NCI-H774 (cell line): ENCODE data around the gene INO80C.
"Not testable (repeated sequence)": the region's sequence is repeated elsewhere in the genome, so short reads cannot be mapped to it uniquely, and the experiment has no call there.

ENCODE experiments used
- DNase-seq: peaks from one replicate; lab custom pipeline; 2025; lab: John Stamatoyannopoulos, UW

The INO80C gene

GRCh38 chr18:35489281-35489680 lies 8.5 kb downstream of the INO80C start:
- DNase-seq = not testable (repeated sequence)

GRCh38 chr18:35488396-35488795 lies 9.4 kb downstream of the INO80C start:
- not testable (repeated sequence) for DNase-seq

DNA sequence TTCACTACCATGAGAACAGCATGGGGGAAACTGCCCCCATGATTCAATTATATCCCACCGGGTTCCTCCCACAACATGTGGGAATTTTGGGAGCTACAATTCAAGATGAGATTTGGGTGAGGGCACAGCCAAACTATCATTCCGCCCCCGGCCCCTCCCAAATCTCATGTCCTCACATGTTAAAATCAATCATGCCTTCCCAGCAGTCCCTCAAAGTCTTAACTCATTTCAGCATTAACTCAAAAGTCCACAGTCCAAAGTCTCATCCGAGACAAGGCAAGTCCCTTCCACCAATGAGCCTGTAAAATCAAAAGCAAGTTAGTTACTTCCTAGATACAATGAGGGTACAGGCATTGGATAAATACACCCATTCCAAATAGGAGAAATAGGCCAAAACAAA lies 10.2 kb downstream of the INO80C start:
- DNase-seq = not testable (repeated sequence)

- no peak for DNase-seq
Measured at GRCh38 chr18:35485852-35486251, 11.9 kb downstream of the INO80C start.

GRCh38 chr18:35484034-35484433 lies 13.7 kb downstream of the INO80C start:
- no peak for DNase-seq

DNA sequence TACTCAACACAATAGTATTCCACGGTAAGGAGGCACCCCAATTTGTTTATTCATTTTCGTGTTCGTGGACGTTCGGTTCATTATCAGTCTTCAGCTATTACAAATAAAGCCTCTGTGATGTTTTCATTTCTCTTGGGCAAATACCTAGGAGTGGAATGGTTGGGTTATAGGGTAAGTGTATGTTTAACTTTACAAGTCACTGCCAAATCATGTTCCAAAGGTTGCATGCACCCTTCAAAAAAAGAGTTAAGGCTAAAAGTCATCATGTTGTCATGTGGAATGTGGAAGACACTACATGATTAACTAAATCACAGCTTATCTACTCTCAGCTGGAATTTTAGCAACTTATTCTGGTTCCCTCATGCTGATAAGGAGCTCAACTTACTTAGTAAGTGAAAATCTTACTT lies 15.8 kb downstream of the INO80C start:
- no peak for DNase-seq

DNA sequence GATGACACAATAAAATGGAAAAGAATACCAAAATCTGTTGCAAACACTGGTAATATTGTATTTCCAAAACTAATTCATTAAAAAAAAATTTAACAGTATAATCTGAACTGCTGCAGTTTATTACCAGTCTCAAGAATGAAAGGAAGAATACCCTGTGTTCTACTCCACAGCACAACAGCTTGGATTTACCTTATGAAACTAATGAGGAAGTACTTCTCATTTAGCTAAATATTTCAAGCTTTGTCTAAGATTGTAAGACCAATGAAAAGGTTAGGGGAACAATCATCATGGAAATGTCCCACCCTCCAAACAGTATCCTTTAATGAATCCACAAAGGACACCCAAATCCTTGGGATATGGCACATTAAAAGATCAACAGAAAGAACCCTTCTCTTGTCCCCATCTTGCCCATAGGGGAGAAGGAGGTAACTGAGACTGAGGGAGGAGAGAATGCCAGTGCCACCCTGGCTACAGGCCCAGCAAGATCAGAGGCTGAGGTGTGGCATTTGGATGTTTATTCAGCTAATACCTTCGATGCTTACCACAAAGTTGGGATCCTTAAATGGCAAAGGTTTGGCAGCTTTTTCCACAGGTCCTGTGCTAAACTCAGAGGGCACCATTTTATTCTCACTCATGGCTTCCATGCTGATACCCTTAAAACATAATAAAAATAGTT lies 17.7 kb downstream of the INO80C start:
- no peak for DNase-seq

DNA sequence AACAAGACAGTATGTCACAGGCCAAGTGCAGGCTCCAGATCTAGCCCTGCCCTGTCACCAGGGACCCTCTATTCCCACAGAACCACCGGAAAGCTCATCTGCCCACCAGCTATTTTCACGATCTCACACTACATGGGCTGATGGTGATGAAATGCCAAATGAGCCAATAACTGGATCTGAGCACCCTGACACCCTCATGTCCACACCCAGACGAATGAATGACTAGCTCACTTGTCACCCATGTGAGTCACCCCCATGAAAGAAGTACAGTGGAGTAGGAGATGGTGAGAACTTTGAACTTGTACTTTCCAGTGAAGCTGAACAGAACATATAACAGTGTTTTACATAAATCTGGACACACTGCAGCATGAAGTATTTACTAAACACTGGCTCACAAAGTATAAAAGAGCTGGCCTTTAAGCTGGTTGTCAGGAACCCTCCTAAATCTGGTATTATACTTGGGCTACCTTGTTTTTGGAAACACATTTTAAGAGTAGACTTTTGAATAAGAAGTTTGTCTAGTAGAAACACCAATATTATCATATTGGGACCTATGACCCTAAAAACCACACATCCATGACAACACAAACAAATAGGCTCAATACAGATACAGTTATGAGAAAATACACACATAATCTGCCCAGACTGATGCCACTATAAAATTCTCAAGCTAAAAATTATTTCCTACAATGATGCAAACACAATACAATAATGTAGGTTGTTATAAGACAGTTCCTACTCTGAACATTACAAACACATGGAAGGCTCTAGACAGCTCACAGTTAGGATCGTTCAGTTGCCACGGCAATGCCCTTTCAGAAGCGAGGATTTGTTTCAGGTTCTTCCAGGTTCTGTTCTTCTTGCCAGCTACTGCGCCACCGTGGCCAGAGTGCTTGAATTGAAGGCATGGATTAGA lies 19.0 kb downstream of the INO80C start:
- no peak for DNase-seq

DNA sequence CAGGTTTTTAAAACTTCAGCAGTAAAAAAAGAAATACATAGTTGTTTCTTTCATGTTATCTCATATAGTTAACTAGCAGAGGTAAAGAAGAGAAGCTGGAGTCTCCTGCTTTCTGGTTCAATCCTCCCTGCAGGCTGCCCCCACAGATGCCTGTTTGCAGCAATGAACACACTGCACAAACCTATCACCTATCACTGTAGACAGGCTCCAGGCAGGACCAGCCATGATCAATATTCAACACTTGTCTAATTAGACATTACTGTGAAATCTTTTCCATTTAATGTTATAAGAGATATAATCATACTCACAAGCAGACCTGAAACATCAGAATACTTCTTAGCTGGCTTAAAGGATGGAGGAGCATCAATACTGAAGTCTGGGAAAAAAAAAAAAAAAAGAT lies 19.8 kb downstream of the INO80C start:
- DNase-seq = no peak

GRCh38 chr18:35477497-35477896 lies 20.3 kb downstream of the INO80C start:
- DNase-seq = no peak

GRCh38 chr18:35474884-35475283 lies 22.9 kb downstream of the INO80C start:
- DNase-seq = no peak

- no peak for DNase-seq
Measured at GRCh38 chr18:35473562-35473961, 24.2 kb downstream of the INO80C start.

- DNase-seq = no peak
Measured at GRCh38 chr18:35470435-35470834, 27.3 kb downstream of the INO80C start.

GRCh38 chr18:35469725-35470124 lies 28.0 kb downstream of the INO80C start:
- DNase-seq = no peak

DNA sequence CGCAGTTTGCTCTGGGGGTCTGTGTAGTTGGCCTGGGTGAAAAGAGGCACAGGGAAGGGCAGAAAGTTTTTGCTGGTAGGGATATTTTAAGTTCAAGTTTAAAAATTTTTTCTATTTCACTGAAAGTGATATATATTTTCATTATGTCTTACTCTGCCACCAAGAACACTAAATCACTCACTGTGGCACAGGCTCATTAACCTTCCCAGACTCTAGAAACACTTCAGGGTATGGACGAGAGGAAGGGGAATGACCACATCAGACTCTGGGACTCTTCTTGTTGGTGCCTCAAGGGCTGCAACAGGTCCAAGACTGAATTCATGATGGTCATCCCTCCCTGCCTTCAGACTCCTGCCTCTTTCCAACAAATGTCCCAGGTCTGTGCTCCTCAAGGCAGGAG lies 29.0 kb downstream of the INO80C start:
- DNase-seq = no peak

- DNase-seq = no peak
Measured at GRCh38 chr18:35467624-35468016, 30.1 kb downstream of the INO80C start.

GRCh38 chr18:35466815-35467623 lies 30.7 kb downstream of the INO80C start:
- no peak for DNase-seq

DNA sequence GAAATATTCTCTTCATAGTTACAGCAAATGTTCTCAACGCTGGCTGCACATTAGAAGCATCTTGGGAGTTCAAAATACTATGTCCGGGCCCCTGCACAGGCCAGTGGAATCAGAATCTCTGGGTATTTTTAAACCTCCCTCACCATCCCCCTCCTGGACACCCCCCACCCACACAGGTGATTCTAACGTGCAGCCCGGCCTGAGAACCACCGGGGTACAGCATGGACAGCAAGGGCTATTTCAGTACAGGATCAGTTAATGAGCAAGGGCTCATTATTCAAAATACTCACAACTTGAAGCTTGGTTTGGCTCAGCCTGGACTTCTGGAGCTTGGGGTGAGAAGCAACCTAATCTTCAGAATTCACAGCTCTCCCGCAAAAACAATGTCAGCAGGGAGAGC lies 31.4 kb downstream of the INO80C start:
- DNase-seq = no peak

DNA sequence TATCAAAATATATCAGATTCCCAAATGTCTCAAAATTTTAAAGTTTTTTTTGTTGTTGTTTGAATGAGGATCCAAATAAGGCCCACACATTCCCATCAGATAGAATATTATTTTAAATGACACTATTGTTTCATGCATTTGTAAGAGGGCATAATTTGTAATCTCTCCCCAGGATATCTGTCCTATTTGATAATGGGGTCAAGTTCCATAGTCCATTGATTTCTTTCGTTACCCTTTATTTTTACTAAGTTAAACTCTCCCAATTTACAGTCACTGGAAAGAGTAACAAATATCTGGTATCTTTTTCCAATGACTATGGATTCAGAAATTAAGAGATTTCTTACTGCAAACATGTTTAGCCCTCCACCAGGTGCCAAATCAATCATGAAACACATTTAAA lies 32.4 kb downstream of the INO80C start:
- no peak for DNase-seq

DNA sequence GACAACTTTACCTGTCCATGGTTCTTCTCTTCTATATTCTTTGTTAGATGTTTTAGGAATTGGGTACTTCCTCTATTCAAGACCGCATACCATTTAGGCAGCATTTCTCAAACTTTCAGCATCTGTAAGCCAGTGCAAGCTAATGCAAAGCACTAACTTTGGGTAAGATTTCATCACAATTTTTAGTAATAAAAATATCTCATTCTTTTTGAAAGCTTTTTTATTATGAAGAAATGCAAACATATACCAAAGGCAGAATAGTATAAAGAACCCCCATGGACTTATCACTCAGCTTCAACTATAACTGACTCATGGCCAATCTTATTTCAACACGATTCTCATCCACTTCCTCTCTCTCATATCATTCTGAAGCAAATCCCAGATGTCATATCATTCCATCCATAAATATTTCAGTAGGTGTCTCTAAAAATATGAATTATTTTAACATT lies 32.9 kb downstream of the INO80C start:
- DNase-seq = no peak

- no peak for DNase-seq
Measured at GRCh38 chr18:35463827-35464226, 33.9 kb downstream of the INO80C start.

GRCh38 chr18:35463050-35463449 lies 34.7 kb downstream of the INO80C start:
- no peak for DNase-seq
